ENCODE results near the gene LAMA1. TPM values are rescaled to one million over a fixed set of nuclear protein-coding genes. Genes with fewer than 3 reads are reported as not detected.

The LAMA1 gene
- total and polyA plus RNA-seq, 10 of the 15 experiments (the other 5 are each of a cell fraction or from before 2014, with no cell fraction given) = under 0.01 to 1.9 (median 0.06) TPM; not detected in 6

DNA sequence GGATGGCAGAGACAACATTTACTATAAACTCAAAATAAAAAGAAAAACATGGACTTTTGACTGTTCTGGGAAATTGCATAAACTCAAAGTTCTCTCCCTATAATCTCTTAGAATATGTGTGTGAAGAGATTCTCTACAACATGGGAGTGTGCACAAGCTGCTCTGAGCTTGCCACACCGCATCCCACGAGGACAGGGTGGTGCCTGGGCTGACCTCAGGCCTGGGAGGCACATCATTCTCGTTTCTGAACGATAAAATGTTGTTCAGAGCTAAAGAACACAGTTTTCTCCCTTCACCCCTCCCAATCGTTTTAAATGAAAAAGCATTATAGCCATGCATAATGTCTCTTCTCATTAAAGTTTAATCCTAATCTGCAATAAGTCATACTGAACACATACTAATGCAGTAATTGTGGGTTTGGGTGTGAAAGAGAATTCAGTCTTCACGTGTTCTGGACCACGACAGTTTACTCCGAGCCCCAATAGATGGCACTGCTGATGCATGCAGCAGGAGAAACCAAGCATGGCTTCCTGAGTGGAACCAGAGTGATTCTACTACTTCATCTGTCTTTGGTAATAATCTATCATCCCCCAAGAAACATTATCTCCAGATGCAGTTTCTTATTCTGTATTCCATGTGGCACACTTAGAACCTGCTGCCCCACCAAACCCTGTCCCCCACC is 46.9 kb upstream of the LAMA1 start:
- no peak overlapping the region for H2AFZ ChIP-seq (ENCODE audit: control insufficient read depth, low read depth, low read length)
- no peaks in the 10 kb centered on the region for H3K27me3 ChIP-seq (replicated peaks in 1 of 2; ENCODE audit: control insufficient read depth in 2 of 2, insufficient read depth in 2 of 2, low read length in 1 of 2)
- RAD21 ChIA-PET (ENCODE audit: unreplicated experiment) = no interaction called here
- TF ChIP-seq ASH2L (IDR thresholded peaks at IDR 0.05; ENCODE audit: borderline replicate concordance, low read depth) (no peak), CTCF (IDR thresholded peaks at IDR 0.05 in 2 of 3, conservative IDR thresholded peaks at IDR 0.05 in 1 of 3; ENCODE audit: control insufficient read depth in 2 of 3, extremely low read depth in 1 of 3, insufficient read depth in 1 of 3, low read depth in 3 of 3, low read length in 3 of 3) (peak in 2 of 3 experiments; percentile 23; a peak in 3 of 6 replicates)
- no peaks in the 10 kb centered on the region for H3K36me3 ChIP-seq (ENCODE audit: control insufficient read depth in 2 of 2, insufficient read depth in 2 of 2, low read length in 1 of 2)
- SMC1A ChIA-PET (ENCODE audit: uncharacterized antibody, unreplicated experiment) = no interaction called here
- no peaks in the 10 kb centered on the region for H3K79me2 ChIP-seq (ENCODE audit: control insufficient read depth, insufficient read depth, low read length)
- no peak overlapping the region for H3K27ac ChIP-seq (ENCODE audit: control insufficient read depth, insufficient read depth)
- WGBS (ENCODE audit: insufficient coverage, insufficient replicate concordance, low lambda C conversion rate, missing lambda C conversion rate) = 3% methylated on average over 8 of the region's 8 CpGs
- no peak overlapping the region for H3K4me2 ChIP-seq (ENCODE audit: control insufficient read depth, insufficient read depth)
- CTCF ChIA-PET = interaction anchor here (0.6 kb wide), 1 partner anchor 182 kb away, joined by 4 read pairs; no protein-coding TSS in a partner anchor
- no peaks in the 10 kb centered on the region for H3K4me1 ChIP-seq (ENCODE audit: control insufficient read depth, insufficient read depth, low read length)
- no peaks in the 10 kb centered on the region for H4K20me1 ChIP-seq (ENCODE audit: control insufficient read depth, insufficient read depth)
- H3K9ac ChIP-seq (ENCODE audit: control insufficient read depth, insufficient read depth, low read length) = no peak overlapping the region
- no peaks in the 10 kb centered on the region for H3K9me3 ChIP-seq (replicated peaks; ENCODE audit: control insufficient read depth, insufficient read depth, low read length)
- intact Hi-C loops (cut with micrococcal nuclease; ENCODE audit: unreplicated experiment) (no loop called here), in situ Hi-C loops (cut with MboI) (no loop called here)
- no peak overlapping the region for H3K4me3 ChIP-seq
- POLR2A ChIA-PET = no interaction called here
- DNase-seq (ENCODE audit: low read depth, low spot score) (no peak), FAIRE-seq (no peak), ATAC-seq (peak; percentile 50)
- no TSS peak for BruUV-seq (replicated peaks)

- H3K4me3 ChIP-seq = no peak overlapping the region
- ATAC-seq (no peak), DNase-seq (ENCODE audit: low read depth, low spot score) (no peak), FAIRE-seq (no peak)
- ChIA-PET CTCF (interaction anchor here (0.9 kb wide), 1 partner anchor 88 kb away, joined by 3 read pairs; no protein-coding TSS in a partner anchor), POLR2A (no interaction called here), RAD21 (ENCODE audit: unreplicated experiment) (no interaction called here), SMC1A (ENCODE audit: uncharacterized antibody, unreplicated experiment) (no interaction called here)
- 40% methylated on average over 10 of the region's 10 CpGs for WGBS (ENCODE audit: insufficient coverage, insufficient replicate concordance, low lambda C conversion rate, missing lambda C conversion rate)
- in situ Hi-C loops (cut with MboI) = no loop called here
- intact Hi-C loops (cut with micrococcal nuclease; ENCODE audit: unreplicated experiment) = no loop called here
- H3K9ac ChIP-seq (ENCODE audit: control insufficient read depth, insufficient read depth, low read length) = no peak overlapping the region
- no peak overlapping the region for H3K4me2 ChIP-seq (ENCODE audit: control insufficient read depth, insufficient read depth)
- no peaks in the 10 kb centered on the region for H4K20me1 ChIP-seq (ENCODE audit: control insufficient read depth, insufficient read depth)
- H3K79me2 ChIP-seq (ENCODE audit: control insufficient read depth, insufficient read depth, low read length) = no peaks in the 10 kb centered on the region
- H3K4me1 ChIP-seq (ENCODE audit: control insufficient read depth, insufficient read depth, low read length) = no peaks in the 10 kb centered on the region
- TF ChIP-seq YBX1 (IDR thresholded peaks at IDR 0.05) = no peak
- no peak for TF ChIP-seq ZZZ3 (IDR thresholded peaks at IDR 0.05; ENCODE audit: control insufficient read depth, insufficient read length, low read depth)
- TF ChIP-seq SIN3A (IDR thresholded peaks at IDR 0.05; ENCODE audit: low read depth, low read length) = no peak
- TF ChIP-seq NR2C2 (IDR thresholded peaks at IDR 0.05; ENCODE audit: borderline replicate concordance, control insufficient read depth, insufficient read length, low read depth) = no peak
- no peak for TF ChIP-seq BMI1 (IDR thresholded peaks at IDR 0.05; ENCODE audit: borderline replicate concordance)
- no peak for TF ChIP-seq ZBTB4 (CRISPR knock-in tag; IDR thresholded peaks at IDR 0.05)
- no peaks in the 10 kb centered on the region for H3K36me3 ChIP-seq (ENCODE audit: control insufficient read depth in 2 of 2, insufficient read depth in 2 of 2, low read length in 1 of 2)
- BruUV-seq (replicated peaks) = no TSS peak
- H2AFZ ChIP-seq (ENCODE audit: control insufficient read depth, low read depth, low read length) = no peak overlapping the region
- no peak overlapping the region for H3K27ac ChIP-seq (ENCODE audit: control insufficient read depth, insufficient read depth)
- no peaks in the 10 kb centered on the region for H3K27me3 ChIP-seq (replicated peaks in 1 of 2; ENCODE audit: control insufficient read depth in 2 of 2, insufficient read depth in 2 of 2, low read length in 1 of 2)
- H3K9me3 ChIP-seq (replicated peaks; ENCODE audit: control insufficient read depth, insufficient read depth, low read length) = no peaks in the 10 kb centered on the region
These were observed 40.6 kb upstream of the LAMA1 start for GRCh38 chr18:7158216-7158615.

All from GM12878 (cell line).